Keratinocyte (primary cell): Measurements from ENCODE around the gene CRAMP1. TPM values are rescaled to one million over a fixed set of nuclear protein-coding genes. Genes with fewer than 3 reads are reported as not detected.

Source experiments
- DNase-seq: peaks from one replicate; pipeline ENCODE4 v3.0.0-alpha.2; 2011; ENCODE audit warnings: low read depth, missing footprints, low spot score
- FAIRE-seq: peaks from 2 replicates; lab custom pipeline; 2011; peaks lifted over from hg19 to GRCh38; lab: Jason Lieb, UNC
- H2AFZ ChIP-seq: 2 replicates; pipeline ENCODE4 v1.6.0; 2012; ENCODE audit warnings: low read length, control low read depth, inconsistent platforms; ENCODE audit not compliant: control insufficient read depth
- H3K27ac ChIP-seq: 2 replicates; pipeline ENCODE4 v1.5.1; 2011; ENCODE audit warnings: low read length; ENCODE audit not compliant: control insufficient read depth, insufficient read depth
- H3K27me3 ChIP-seq: 3 replicates; pipeline ENCODE4 v1.6.0; 2011; ENCODE audit warnings: low read length; ENCODE audit not compliant: control insufficient read depth, insufficient read depth; ENCODE audit errors: extremely low read depth
- H3K36me3 ChIP-seq, 2 experiments: 2 replicates in 1 of 2; 3 replicates in 1 of 2; pipeline ENCODE4 v1.5.1; 2011; ENCODE audit warnings: low read length in 2 of 2, mild to moderate bottlenecking in 1 of 2; ENCODE audit not compliant: control insufficient read depth in 2 of 2, insufficient read depth in 2 of 2; ENCODE audit errors: extremely low read depth in 1 of 2
- H3K4me1 ChIP-seq: 3 replicates; pipeline ENCODE4 v1.5.1; 2011; ENCODE audit warnings: low read length; ENCODE audit not compliant: control insufficient read depth, insufficient read depth; ENCODE audit errors: extremely low read depth
- H3K4me2 ChIP-seq: 3 replicates; pipeline ENCODE4 v1.6.0; 2011; ENCODE audit warnings: low read depth, low read length; ENCODE audit not compliant: control insufficient read depth, insufficient read depth; ENCODE audit errors: extremely low read depth
- H3K4me3 ChIP-seq, 3 experiments: fragments of 200-600 bp in 1 of 3; sonication (generic) in 1 of 3; 2 replicates in 2 of 3; 3 replicates in 1 of 3; pipeline ENCODE4 v1.5.1; 2011 to 2016; ENCODE audit warnings: low read length in 3 of 3, mild to moderate bottlenecking in 3 of 3, control low read depth in 2 of 3, inconsistent platforms in 1 of 3, low read depth in 1 of 3, mixed read lengths in 1 of 3, mixed run types in 1 of 3, moderate library complexity in 1 of 3; ENCODE audit not compliant: control insufficient read depth in 2 of 3, insufficient read depth in 2 of 3; ENCODE audit errors: extremely low read depth in 1 of 3
- H3K79me2 ChIP-seq: 2 replicates; pipeline ENCODE4 v1.6.0; 2012; ENCODE audit warnings: low read length; ENCODE audit not compliant: control insufficient read depth, insufficient read depth
- H3K9ac ChIP-seq: 3 replicates; pipeline ENCODE4 v1.6.0; 2011; ENCODE audit warnings: low read length; ENCODE audit not compliant: control insufficient read depth, insufficient read depth; ENCODE audit errors: extremely low read depth
- H3K9me1 ChIP-seq: 3 replicates; pipeline ENCODE4 v1.6.0; 2011; ENCODE audit warnings: low read length; ENCODE audit not compliant: control insufficient read depth, insufficient read depth; ENCODE audit errors: extremely low read depth
- H3K9me3 ChIP-seq: 2 replicates; pipeline ENCODE4 v1.5.1; 2012; ENCODE audit warnings: low read depth, low read length; ENCODE audit not compliant: control insufficient read depth
- H4K20me1 ChIP-seq: 3 replicates; pipeline ENCODE4 v1.6.0; 2011; ENCODE audit warnings: low read length; ENCODE audit not compliant: control insufficient read depth, insufficient read depth; ENCODE audit errors: extremely low read depth
- CTCF ChIP-seq, 3 experiments: IDR thresholded peaks in 1 of 3; conservative IDR thresholded peaks in 1 of 3; optimal IDR thresholded peaks in 1 of 3; 2 replicates in 2 of 3; 3 replicates in 1 of 3; pipeline versions ENCODE3 to v1.5.1; 2011; ENCODE audit warnings: low read length in 3 of 3, mild to moderate bottlenecking in 3 of 3, moderate library complexity in 2 of 3, control low read depth in 1 of 3, inconsistent platforms in 1 of 3; ENCODE audit not compliant: insufficient read depth in 2 of 3; ENCODE audit errors: extremely low read depth in 1 of 3
- EZH2 ChIP-seq: IDR thresholded peaks from one replicate; pipeline ENCODE4 v1.6.1; 2012; ENCODE audit warnings: inconsistent platforms, mild to moderate bottlenecking, low read length, moderate library complexity
- dilution Hi-C: fragments of 300-500 bp; cut with MboI; formaldehyde crosslinking; loops from one replicate; pipeline ENCODE4 v1.7.0; 2020; ENCODE audit warnings: low sequenced_read_pairs; ENCODE audit not compliant: extremely low pct_ligation_motif_present
- polyA plus RNA-seq, 5 experiments: library from polyadenylated mRNA; depleted of rRNA in 3 of 5; stranded (reverse) in 3 of 5; stranded (forward) in 1 of 5; unstranded in 1 of 5; fragments of >200 nt; gene quantifications; 1 replicate in 1 of 5; 2 replicates in 3 of 5; 3 replicates in 1 of 5; pipeline versions ENCODE4 v1.2.1 to v1.2.3, GENCODE V29; 2011 to 2012; ENCODE audit warnings: missing spikeins in 2 of 5, low read depth in 1 of 5, low replicate concordance in 1 of 5

Gene CRAMP1
- polyA plus RNA-seq, 1 donor (not counting 4 experiments of a cell fraction or from before 2014, with no cell fraction given), result 6.5 TPM

- TF ChIP-seq CTCF (optimal IDR thresholded peaks at IDR 0.05 in 1 of 3, IDR thresholded peaks at IDR 0.05 in 1 of 3, conservative IDR thresholded peaks at IDR 0.05 in 1 of 3; ENCODE audit: extremely low read depth in 1 of 3, insufficient read depth in 2 of 3, low read length in 3 of 3) (peak in 1 of 3 experiments; percentile 7), EZH2 (no peak)
- dilution Hi-C loops, result no loop called here
- peaks cover 21% of the 10 kb centered on the region for H3K79me2 ChIP-seq
- no peak for FAIRE-seq
- H3K4me1 ChIP-seq, result peaks cover 15% of the 10 kb centered on the region
- peaks cover 6 to 7% of the 10 kb centered on the region in 2 experiments for H3K36me3 ChIP-seq
- H3K4me2 ChIP-seq, result peak overlapping the region; percentile 86
- peak; percentile 23 for DNase-seq
- H3K4me3 ChIP-seq, result peak overlapping the region; percentile 80 to 83 (median 83)
- H2AFZ ChIP-seq, result peak overlapping the region; percentile 85
- H3K27me3 ChIP-seq, result no peaks in the 10 kb centered on the region
- H3K9me1 ChIP-seq, result no peaks in the 10 kb centered on the region
- H3K9me3 ChIP-seq, result no peaks in the 10 kb centered on the region
- H3K27ac ChIP-seq, result peak overlapping the region; percentile 87
- peak overlapping the region; percentile 86 for H3K9ac ChIP-seq
- H4K20me1 ChIP-seq, result peaks cover 5% of the 10 kb centered on the region
Observed at GRCh38 chr16:1610071-1610898, 1.9 kb upstream of the CRAMP1 start.

- Histone ChIP-seq H3K9ac (peak overlapping the region; percentile 86), H3K27ac (peak overlapping the region; percentile 87), H3K9me1 (no peaks in the 10 kb centered on the region), H3K9me3 (no peaks in the 10 kb centered on the region), H4K20me1 (peaks cover 5% of the 10 kb centered on the region), H3K4me1 (peaks cover 22% of the 10 kb centered on the region), H3K4me3 (peak overlapping the region; percentile 80 to 83 (median 83)), H3K79me2 (peaks cover 28% of the 10 kb centered on the region), H3K4me2 (peak overlapping the region; percentile 86), H3K36me3 (peaks cover 5 to 8% of the 10 kb centered on the region in 2 experiments), H2AFZ (peak overlapping the region; percentile 71), H3K27me3 (no peaks in the 10 kb centered on the region)
- dilution Hi-C loops, result no loop called here
- no peak for FAIRE-seq
- TF ChIP-seq EZH2 (no peak), CTCF (optimal IDR thresholded peaks at IDR 0.05 in 1 of 3, IDR thresholded peaks at IDR 0.05 in 1 of 3, conservative IDR thresholded peaks at IDR 0.05 in 1 of 3; ENCODE audit: extremely low read depth in 1 of 3, insufficient read depth in 2 of 3, low read length in 3 of 3) (no peak)
- no peak for DNase-seq
Observed at GRCh38 chr16:1610899-1611632, 1.1 kb upstream of the CRAMP1 start.
